SU-DHL-6 (cell line): ENCODE data around the gene TFEB.

Experiments used
- H2AFZ ChIP-seq: fragments of 200-600 bp; sonication (generic); 2 replicates; pipeline ENCODE4 v1.6.1; 2014; ENCODE audit warnings: low read depth, mild to moderate bottlenecking, moderate library complexity, mixed read lengths, antibody characterized with exemption, low read length; ENCODE audit not compliant: severe bottlenecking
- H3F3A ChIP-seq: fragments of 200-600 bp; shearing (Covaris generic); 2 replicates; pipeline ENCODE4 v1.6.0; 2016; ENCODE audit warnings: antibody characterized with exemption, mild to moderate bottlenecking; ENCODE audit not compliant: insufficient read depth
- H3K27ac ChIP-seq: fragments of 200-600 bp; sonication (generic); 2 replicates; pipeline ENCODE4 v1.5.1; 2016; ENCODE audit warnings: low read depth, mild to moderate bottlenecking, low read length, moderate library complexity, mixed read lengths
- H3K27me3 ChIP-seq: fragments of 200-600 bp; sonication (generic), shearing (Covaris generic); 2 replicates; pipeline ENCODE4 v1.6.0; 2014; ENCODE audit warnings: mild to moderate bottlenecking, low read length
- H3K36me3 ChIP-seq: fragments of 200-600 bp; sonication (generic); 2 replicates; pipeline ENCODE4 v1.6.1; 2014; ENCODE audit warnings: mild to moderate bottlenecking, low read length, mixed read lengths
- H3K4me2 ChIP-seq: fragments of 300-600, 200-600 bp; shearing (Covaris generic), sonication (generic); 2 replicates; pipeline ENCODE4 v1.6.0; 2014; ENCODE audit warnings: low read length, low read depth, mild to moderate bottlenecking; ENCODE audit not compliant: poor library complexity, severe bottlenecking
- H3K4me3 ChIP-seq: fragments of 200-600 bp; sonication (generic); 2 replicates; pipeline ENCODE4 v1.5.1; 2014; ENCODE audit warnings: antibody characterized with exemption, low read length, mild to moderate bottlenecking, mixed read lengths; ENCODE audit not compliant: insufficient read depth, poor library complexity, severe bottlenecking
- H3K79me2 ChIP-seq: fragments of 200-600 bp; sonication (generic); 2 replicates; pipeline ENCODE4 v1.6.1; 2014; ENCODE audit warnings: mild to moderate bottlenecking, low read length, moderate library complexity; ENCODE audit not compliant: insufficient read depth
- H3K9ac ChIP-seq: fragments of 200-600 bp; sonication (generic); 2 replicates; pipeline ENCODE4 v1.7.0; 2014; ENCODE audit warnings: mild to moderate bottlenecking, low read length
- H3K9me2 ChIP-seq: fragments of 200-600 bp; sonication (generic); replicated peaks from 2 replicates; pipeline ENCODE4 v1.6.1; 2014; ENCODE audit warnings: low read length; ENCODE audit not compliant: insufficient read depth
- H3K9me3 ChIP-seq: fragments of 200-600 bp; sonication (generic); 2 replicates; pipeline ENCODE4 v1.6.1; 2014; ENCODE audit warnings: low read length, mixed read lengths; ENCODE audit not compliant: insufficient read depth
- H4K20me1 ChIP-seq: fragments of 200-600 bp; sonication (generic); 2 replicates; pipeline ENCODE4 v1.6.1; 2014; ENCODE audit warnings: low read depth, mild to moderate bottlenecking, antibody characterized with exemption, low read length, moderate library complexity, mixed read lengths
- EZH2phosphoT487 ChIP-seq: fragments of 200-600 bp; sonication (generic), shearing (Covaris generic); conservative IDR thresholded peaks from 2 replicates; pipeline ENCODE4 v1.6.1; 2018; ENCODE audit warnings: mild to moderate bottlenecking, antibody characterized with exemption, low read length, moderate library complexity, mixed read lengths
- TF ChIP-seq, protein P1 (sequence below): fragments of 200-600 bp; sonication (generic); IDR thresholded peaks from one replicate; pipeline ENCODE4 v1.5.1; 2017; ENCODE audit warnings: antibody characterized with exemption, mild to moderate bottlenecking, low read length, moderate library complexity; ENCODE audit not compliant: insufficient read depth, poor library complexity, severe bottlenecking

The TFEB gene

DNA sequence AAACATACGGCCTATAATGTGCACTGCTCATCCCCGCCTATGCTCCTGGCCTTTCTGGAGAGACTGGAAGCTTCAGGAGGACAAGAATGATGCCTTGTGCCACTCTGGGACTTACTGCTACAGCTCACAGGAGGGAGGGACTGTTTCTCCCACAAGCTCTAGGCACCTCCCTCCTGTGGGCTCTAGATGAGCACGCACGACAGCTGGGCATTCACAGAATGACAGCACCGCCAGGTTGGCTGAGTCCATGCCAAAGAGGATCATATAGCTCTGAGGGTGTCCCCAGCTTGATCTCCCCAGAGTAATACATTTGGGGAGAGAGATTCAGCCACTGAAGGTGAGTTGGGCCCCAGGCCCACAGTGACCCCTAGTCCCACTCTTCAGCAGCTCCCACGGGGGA is 21.9 kb upstream of the TFEB start:
- no peaks in the 10 kb centered on the region for H4K20me1 ChIP-seq
- no peak overlapping the region for H2AFZ ChIP-seq
- H3K36me3 ChIP-seq, result no peaks in the 10 kb centered on the region
- no peak overlapping the region for H3K4me2 ChIP-seq
- H3K79me2 ChIP-seq, result no peaks in the 10 kb centered on the region
- no peaks in the 10 kb centered on the region for H3K27me3 ChIP-seq
- H3K4me3 ChIP-seq, result no peak overlapping the region
- H3K9me3 ChIP-seq, result no peaks in the 10 kb centered on the region
- no peak overlapping the region for H3K9ac ChIP-seq
- TF ChIP-seq EZH2phosphoT487, result no peak
- TF ChIP-seq, protein P1, sequence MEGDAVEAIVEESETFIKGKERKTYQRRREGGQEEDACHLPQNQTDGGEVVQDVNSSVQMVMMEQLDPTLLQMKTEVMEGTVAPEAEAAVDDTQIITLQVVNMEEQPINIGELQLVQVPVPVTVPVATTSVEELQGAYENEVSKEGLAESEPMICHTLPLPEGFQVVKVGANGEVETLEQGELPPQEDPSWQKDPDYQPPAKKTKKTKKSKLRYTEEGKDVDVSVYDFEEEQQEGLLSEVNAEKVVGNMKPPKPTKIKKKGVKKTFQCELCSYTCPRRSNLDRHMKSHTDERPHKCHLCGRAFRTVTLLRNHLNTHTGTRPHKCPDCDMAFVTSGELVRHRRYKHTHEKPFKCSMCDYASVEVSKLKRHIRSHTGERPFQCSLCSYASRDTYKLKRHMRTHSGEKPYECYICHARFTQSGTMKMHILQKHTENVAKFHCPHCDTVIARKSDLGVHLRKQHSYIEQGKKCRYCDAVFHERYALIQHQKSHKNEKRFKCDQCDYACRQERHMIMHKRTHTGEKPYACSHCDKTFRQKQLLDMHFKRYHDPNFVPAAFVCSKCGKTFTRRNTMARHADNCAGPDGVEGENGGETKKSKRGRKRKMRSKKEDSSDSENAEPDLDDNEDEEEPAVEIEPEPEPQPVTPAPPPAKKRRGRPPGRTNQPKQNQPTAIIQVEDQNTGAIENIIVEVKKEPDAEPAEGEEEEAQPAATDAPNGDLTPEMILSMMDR, result no peak
- H3K9me2 ChIP-seq, result no peaks in the 10 kb centered on the region
- no peaks in the 10 kb centered on the region for H3F3A ChIP-seq
- no peak overlapping the region for H3K27ac ChIP-seq

DNA sequence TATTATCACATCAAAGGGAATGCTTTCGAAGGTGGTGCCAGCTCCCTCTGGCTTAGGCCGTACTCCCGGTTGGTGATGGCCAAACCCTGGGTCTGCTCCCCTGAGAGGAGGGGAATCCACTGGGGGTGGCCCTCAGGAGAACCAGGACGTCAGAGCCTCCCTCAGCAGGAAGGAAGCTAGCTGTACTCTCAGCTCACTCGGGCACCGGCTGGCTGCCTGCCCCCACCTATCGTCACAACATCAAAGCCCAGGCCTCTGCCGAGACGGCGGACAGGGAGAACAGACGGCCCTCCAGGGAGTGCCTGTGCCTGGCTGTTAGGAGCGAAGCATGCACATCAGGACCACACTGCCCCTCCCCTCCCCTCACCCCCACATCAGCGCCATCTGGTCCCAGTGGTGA is 20.9 kb upstream of the TFEB start:
- Histone ChIP-seq H3K9me3 (no peaks in the 10 kb centered on the region), H3K27ac (no peak overlapping the region), H3K4me3 (no peak overlapping the region), H3K79me2 (no peaks in the 10 kb centered on the region), H3K36me3 (no peaks in the 10 kb centered on the region), H3F3A (no peaks in the 10 kb centered on the region), H4K20me1 (no peaks in the 10 kb centered on the region), H3K9me2 (no peaks in the 10 kb centered on the region), H2AFZ (no peak overlapping the region), H3K27me3 (no peaks in the 10 kb centered on the region), H3K9ac (no peak overlapping the region), H3K4me2 (no peak overlapping the region)
- TF ChIP-seq EZH2phosphoT487, result no peak
- TF ChIP-seq, protein P1, result no peak

DNA sequence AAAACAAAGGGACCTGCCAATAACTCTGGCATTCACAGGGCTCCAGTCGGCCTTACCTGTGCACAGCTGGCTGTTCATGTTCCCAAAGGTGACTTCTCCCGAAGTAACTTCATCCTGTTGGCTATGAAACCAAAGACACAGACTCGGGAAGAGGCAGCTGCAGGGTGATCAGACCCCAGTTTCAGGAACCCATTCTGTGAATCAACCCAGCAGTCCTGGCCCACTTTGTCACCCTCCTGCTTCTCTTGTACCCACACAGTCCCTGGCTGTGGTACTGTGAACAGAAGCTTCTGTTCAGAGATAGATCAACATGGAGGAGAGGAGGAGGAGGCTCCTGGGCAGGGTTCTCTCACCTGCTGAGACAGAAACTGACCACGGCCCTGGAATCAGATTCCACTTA is 20.5 kb upstream of the TFEB start:
- Histone ChIP-seq H3K79me2 (no peaks in the 10 kb centered on the region), H2AFZ (no peak overlapping the region), H3K36me3 (no peaks in the 10 kb centered on the region), H4K20me1 (no peaks in the 10 kb centered on the region), H3K9me3 (no peaks in the 10 kb centered on the region), H3K27me3 (no peaks in the 10 kb centered on the region), H3F3A (no peaks in the 10 kb centered on the region), H3K27ac (no peak overlapping the region), H3K9ac (no peak overlapping the region), H3K9me2 (no peaks in the 10 kb centered on the region), H3K4me3 (no peak overlapping the region), H3K4me2 (no peak overlapping the region)
- TF ChIP-seq, protein P1, result no peak
- no peak for TF ChIP-seq EZH2phosphoT487
